Suppressor macrophage treated with lipopolysaccharide for 4 hours (primary cell): ENCODE results near the gene CORIN.
"Not testable (repeated sequence)": the region's sequence is repeated elsewhere in the genome, so short reads cannot be mapped to it uniquely, and the experiment has no call there.

Experiments used
- DNase-seq: peaks from one replicate; pipeline ENCODE4 v3.0.0-alpha.2; 2020

Gene CORIN

GRCh38 chr4:47553329-47554125 is 284.3 kb downstream of the CORIN start:
- DNase-seq = no peak

- no peak for DNase-seq
Observed at GRCh38 chr4:47551682-47552081, 286.2 kb downstream of the CORIN start.

- DNase-seq = no peak
Observed at GRCh38 chr4:47550899-47551548, 286.8 kb downstream of the CORIN start.

- not testable (repeated sequence) for DNase-seq
Observed at GRCh38 chr4:47550357-47550756, 287.5 kb downstream of the CORIN start.
